Measurements from ENCODE around the gene SH2D2A. TPM values are rescaled to one million over a fixed set of nuclear protein-coding genes. Genes with fewer than 3 reads are reported as not detected.
A peak's percentile ranks its signal among the peaks of the same experiment; 100 is the strongest.

The SH2D2A gene
- total and polyA plus RNA-seq, 9 of the 15 experiments (the other 6 are each of a cell fraction or from before 2014, with no cell fraction given) = 0.89 to 33.6 (median 6.9) TPM

- TF ChIP-seq REST (IDR thresholded peaks at IDR 0.05; ENCODE audit: borderline replicate concordance) (peak; percentile 51), REST (CRISPR knock-in tag; IDR thresholded peaks at IDR 0.05; ENCODE audit: low read depth) (0 out of 2 replicates have a peak, but pooled peaks have one; percentile 25), CHD1 (IDR thresholded peaks at IDR 0.05; ENCODE audit: low read length) (peak; percentile 40), ZNF583 (CRISPR knock-in tag; IDR thresholded peaks at IDR 0.05) (peak; percentile 67; the same call in 1 of the 2 replicates), ZSCAN32 (CRISPR knock-in tag; IDR thresholded peaks at IDR 0.05) (no peak), HNRNPH1 (optimal IDR thresholded peaks at IDR 0.05; ENCODE audit: low read depth, low read length) (no peak), CREBBP (IDR thresholded peaks at IDR 0.05; ENCODE audit: low read depth, low read length) (no peak), ZNF644 (tag; IDR thresholded peaks at IDR 0.05; ENCODE audit: low read depth) (no peak), CBX2 (IDR thresholded peaks at IDR 0.05; ENCODE audit: insufficient read depth, low read length, poor library complexity, severe bottlenecking) (no peak), ZNF695 (CRISPR knock-in tag; IDR thresholded peaks at IDR 0.05) (0 out of 2 replicates have a peak, but pooled peaks have one; percentile 9)
These were observed 2.7 kb downstream of the SH2D2A start (continued) for GRCh38 chr1:156813750-156814570.

Data from K562 (cell line).